ENCODE data around the gene POLDIP3.

The POLDIP3 gene, protein sequence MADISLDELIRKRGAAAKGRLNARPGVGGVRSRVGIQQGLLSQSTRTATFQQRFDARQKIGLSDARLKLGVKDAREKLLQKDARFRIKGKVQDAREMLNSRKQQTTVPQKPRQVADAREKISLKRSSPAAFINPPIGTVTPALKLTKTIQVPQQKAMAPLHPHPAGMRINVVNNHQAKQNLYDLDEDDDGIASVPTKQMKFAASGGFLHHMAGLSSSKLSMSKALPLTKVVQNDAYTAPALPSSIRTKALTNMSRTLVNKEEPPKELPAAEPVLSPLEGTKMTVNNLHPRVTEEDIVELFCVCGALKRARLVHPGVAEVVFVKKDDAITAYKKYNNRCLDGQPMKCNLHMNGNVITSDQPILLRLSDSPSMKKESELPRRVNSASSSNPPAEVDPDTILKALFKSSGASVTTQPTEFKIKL

GRCh38 chr22:42614312-42615091 is at the start of gene POLDIP3:
Gene POLDIP3 (minus strand): TSS chr22:42614883. CDS start chr22:42614857, 26 bp downstream.
- in situ Hi-C loops (cut with MboI; ENCODE audit: low sequenced_read_pairs): no loop called here

DNA sequence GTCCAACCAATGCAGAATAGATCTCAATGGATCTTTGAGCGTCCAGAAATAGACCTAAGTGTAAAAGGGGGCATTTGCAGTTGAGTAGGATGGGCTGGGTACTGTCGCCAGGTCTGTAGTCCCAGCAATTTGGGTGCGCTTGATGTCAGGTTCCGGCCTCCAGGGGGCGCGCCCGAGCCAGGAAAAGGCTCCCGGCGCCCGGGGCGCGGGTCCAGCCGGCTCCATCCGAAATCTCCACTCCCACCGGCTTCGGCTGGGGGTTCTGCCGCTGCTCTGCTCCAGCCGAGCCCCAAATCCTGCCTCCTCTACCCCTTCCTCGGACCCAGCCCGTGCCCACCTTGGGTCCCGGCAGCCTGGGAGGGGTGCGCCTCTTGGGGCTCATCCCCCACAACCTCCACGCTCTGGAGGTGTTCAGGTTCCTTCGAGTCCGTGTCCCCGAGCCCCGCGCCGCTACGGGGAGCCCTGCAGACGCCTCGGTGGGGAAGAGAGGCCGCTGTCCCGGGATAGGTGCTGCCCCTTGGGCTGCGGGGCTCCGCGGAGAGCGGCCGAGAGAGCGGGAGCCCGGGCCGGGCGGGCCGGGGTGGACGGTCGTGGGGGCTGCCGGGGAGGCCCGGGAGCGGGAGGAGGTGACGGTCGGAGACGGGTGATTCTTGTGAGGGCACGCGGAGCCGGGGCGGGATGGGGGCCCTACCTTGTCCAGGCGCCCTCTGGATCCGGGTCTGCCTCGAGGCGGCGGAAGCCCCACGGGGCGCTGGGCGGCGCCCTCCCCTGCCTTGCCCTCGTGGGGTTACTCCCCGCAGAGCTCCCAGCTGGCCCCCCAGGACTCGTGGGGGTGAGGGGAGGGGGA is 47.5 kb upstream of the POLDIP3 start:
- in situ Hi-C loops (cut with MboI; ENCODE audit: low sequenced_read_pairs): no loop called here

- in situ Hi-C loops (cut with MboI; ENCODE audit: low sequenced_read_pairs): no loop called here
Measured at GRCh38 chr22:42656578-42656977, 41.9 kb upstream of the POLDIP3 start.

DNA sequence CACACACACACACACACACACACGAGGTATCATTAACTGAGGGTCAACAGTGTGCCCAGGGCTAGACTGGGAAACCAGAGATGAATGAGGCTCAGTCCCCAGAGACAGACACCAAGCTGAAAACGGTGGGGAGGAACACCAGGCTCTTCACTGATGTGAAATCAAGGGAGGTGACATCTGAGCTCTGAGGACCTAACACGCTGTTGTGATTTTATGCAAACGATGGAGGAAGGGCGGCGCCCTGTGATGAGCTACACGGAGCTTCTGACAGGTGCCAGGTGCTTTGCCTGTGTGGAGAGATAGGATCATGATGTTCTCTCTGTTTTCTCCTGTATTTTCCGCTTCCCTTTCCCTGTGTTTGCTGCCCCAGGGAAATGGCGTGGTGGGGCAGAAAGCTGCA is 41.0 kb upstream of the POLDIP3 start:
- in situ Hi-C loops (cut with MboI; ENCODE audit: low sequenced_read_pairs): no loop called here

GRCh38 chr22:42654436-42655073 is 39.9 kb upstream of the POLDIP3 start:
- in situ Hi-C loops (cut with MboI; ENCODE audit: low sequenced_read_pairs): no loop called here

DNA sequence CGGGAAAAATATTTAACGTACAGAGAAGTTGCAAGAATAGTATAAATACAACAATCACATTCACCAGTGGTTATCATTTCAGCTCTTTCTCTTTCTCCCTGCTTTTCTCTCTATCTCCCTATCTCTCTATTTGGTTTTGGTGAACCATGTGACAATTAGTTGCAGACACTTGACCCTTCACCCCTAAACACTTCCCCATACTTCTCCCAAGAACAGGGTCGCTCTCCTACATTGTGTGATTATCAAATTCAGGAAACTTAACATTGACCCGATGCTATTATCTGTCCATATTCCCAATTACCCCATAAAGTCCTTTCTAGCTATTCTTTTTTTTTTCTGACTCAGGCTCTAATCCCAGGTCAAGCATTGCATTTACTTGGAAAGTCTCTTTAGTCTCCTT is 39.3 kb upstream of the POLDIP3 start:
- in situ Hi-C loops (cut with MboI; ENCODE audit: low sequenced_read_pairs): no loop called here

GRCh38 chr22:42651134-42651533 is 36.5 kb upstream of the POLDIP3 start:
- in situ Hi-C loops (cut with MboI; ENCODE audit: low sequenced_read_pairs): no loop called here

DNA sequence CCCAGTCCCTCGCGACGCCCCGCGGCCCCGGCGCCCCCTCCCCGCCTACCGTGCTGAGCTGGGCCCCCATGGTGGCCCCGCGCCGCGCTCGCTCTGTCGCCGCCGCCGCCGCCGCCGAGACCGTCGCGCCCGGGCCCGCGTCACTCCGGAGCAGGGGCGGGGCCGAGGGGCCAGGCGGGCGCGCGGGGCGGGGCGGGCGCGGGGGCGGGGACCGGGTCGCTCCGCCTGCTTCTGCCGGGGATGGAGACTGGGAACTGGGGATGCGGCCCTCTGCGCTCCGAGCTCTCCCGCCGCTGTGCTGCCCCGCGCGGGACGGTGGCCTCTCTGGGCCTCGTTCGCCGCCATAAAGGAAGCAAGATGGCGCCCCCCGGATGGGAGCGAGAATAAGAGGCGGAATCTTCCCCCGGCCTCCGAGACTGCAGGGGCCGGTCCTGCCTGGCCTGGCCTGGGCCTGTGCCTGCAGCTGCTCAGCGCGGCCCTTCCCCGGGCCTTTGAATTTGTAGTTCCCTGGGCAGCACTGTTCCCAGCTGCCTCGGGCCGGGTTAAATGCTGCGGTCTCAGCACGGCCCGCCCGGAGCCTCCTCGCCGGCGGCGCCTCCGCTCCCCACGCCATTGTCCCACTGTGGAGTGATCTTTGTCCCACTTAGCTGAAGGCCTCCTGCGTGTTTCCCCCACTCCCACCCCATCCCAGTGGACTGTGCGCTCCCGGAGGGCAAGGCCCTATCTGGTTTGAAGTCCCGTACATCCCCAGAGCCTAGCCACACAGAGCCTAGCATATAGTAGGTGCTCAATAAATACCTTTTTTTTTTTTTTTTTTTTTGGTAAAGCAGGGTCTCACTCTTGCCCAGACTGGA is 34.8 kb upstream of the POLDIP3 start, which contains the start of gene CYB5R3:
Gene CYB5R3 (minus strand): TSS at position 147 of the 854 bp plus-strand sequence. CDS start 77 bp downstream, at position 70.
- in situ Hi-C loops (cut with MboI; ENCODE audit: low sequenced_read_pairs): no loop called here

GRCh38 chr22:42648368-42649245 is 33.9 kb upstream of the POLDIP3 start:
- in situ Hi-C loops (cut with MboI; ENCODE audit: low sequenced_read_pairs): no loop called here

- in situ Hi-C loops (cut with MboI; ENCODE audit: low sequenced_read_pairs): no loop called here
Measured at GRCh38 chr22:42648017-42648367, 33.3 kb upstream of the POLDIP3 start.

DNA sequence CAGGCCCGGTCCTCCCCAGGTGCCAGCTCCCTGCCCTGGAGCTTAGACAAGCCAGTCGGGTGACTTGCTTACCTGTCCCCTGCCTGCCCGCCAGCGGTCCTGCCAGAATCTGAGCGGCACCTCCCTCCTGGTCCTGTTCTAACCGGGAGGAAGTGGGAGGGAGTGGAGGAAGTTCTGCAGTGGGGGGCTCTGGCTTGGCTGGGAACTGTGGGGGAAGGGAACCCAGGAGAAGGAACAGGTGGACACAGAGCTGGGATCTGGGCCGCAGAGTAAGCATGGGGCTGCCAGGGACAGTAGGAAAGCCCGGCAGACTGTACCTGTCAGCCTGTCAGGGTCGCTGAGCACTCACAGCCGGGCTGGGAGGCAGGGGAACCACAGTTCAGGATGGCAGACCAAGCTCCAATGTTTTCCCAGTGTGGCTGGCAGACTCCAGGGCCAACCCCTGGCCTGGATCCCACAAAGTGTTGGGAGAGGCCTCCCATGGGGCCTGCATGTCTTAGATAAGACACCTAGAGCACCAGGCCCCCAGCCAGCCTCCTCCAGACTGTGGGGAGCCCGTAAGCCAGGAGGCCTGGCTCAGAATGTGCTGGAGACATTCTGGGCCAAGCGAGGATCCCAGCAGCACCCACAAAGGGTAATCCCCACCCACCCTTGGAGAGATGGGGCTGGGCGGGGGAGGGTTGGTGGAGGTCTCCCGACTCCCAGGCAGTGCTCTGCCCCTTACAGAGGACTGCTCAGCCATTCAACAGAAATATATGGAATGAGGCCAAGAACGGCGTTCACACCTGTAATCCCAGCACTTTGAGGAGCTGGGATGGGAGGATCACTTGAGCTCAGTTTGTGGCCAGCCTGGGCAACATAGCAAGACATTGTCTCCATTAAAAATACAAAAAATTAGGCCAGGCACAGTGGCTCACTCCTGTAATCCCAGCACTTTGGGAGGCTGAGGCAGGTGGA is 32.2 kb upstream of the POLDIP3 start:
- in situ Hi-C loops (cut with MboI; ENCODE audit: low sequenced_read_pairs): no loop called here

DNA sequence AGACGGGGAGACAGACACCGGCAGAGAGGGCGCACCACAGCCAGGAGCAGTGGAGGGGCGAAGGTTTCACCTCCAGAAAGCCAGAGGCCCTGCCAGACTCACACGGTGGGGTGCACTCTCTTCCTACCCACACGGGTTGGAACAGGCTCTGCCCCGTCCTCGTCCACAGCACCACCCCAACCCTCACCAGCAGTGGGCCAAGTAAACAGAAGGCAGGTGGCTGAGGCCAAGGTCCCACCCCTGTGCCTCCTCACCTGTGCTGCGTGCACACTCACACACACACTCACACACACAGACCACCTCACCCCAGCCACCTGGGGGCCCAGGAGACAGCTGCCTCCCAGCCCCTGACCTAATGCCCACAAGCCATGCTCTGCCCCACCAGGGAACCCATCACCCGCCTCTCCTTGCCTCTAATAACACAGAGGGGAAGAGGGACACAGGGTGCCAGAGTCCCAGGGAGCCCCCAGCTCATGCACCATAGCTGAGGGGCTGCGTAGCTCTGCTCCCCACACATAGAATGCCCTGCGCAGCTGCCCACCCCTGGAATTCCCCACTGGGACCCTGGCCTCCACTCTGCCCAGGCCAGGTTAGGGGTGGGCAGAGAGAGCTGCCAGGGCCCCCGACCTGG is 31.4 kb upstream of the POLDIP3 start:
- in situ Hi-C loops (cut with MboI; ENCODE audit: low sequenced_read_pairs): no loop called here

DNA sequence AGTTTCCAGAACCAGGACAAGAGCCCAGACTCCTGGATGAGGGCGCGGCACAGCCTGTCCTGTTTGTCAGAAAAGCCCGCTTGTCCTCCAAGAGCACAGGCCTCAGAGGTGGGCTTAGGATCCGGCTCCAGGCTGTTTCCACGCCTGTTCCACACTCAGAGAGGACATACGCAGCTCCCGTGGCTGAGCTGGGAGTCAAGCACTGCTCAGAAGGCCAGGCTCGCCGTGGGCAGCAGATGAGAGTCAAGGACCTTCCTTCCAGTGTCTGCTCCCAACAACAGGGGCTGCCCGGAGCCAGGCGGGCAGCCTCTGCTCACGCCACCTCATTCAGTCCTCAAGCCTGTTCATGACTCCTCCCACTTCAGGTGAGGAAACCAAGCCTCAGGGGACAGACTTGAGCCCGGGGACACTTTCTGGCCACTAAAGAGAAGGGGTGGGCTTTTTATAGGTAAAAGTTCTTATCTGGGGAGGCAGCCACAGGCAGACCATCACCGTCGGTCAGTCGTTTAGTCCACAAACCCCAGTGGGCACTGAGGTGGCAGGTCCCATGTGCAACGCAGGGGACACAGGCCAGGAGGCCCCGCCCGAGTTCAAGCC is 30.8 kb upstream of the POLDIP3 start:
- in situ Hi-C loops (cut with MboI; ENCODE audit: low sequenced_read_pairs): no loop called here

GRCh38 chr22:42644422-42645340 is 30.0 kb upstream of the POLDIP3 start:
- in situ Hi-C loops (cut with MboI; ENCODE audit: low sequenced_read_pairs): no loop called here

- in situ Hi-C loops (cut with MboI; ENCODE audit: low sequenced_read_pairs): no loop called here
Measured at GRCh38 chr22:42643634-42644421, 29.1 kb upstream of the POLDIP3 start.

All from HL-60/S4 treated with retinoic acid at 250 ng/mL for 4 days and 3 days (cell line).